DMS153 (cell line): ENCODE measurements around the gene RPA1.

Experiments used
- DNase-seq: peaks from one replicate; lab custom pipeline; 2025; lab: John Stamatoyannopoulos, UW

RPA1 gene

GRCh38 chr17:1942666-1943435 is 113.0 kb downstream of the RPA1 start:
- no peak for DNase-seq

- no peak for DNase-seq
Observed at GRCh38 chr17:1943436-1943831, 113.6 kb downstream of the RPA1 start.

GRCh38 chr17:1945621-1946020 is 115.8 kb downstream of the RPA1 start:
- no peak for DNase-seq

GRCh38 chr17:1946021-1946932 is 116.5 kb downstream of the RPA1 start:
- no peak for DNase-seq

GRCh38 chr17:1947229-1947742 is 117.5 kb downstream of the RPA1 start:
- DNase-seq, result no peak

GRCh38 chr17:1947743-1948516 is 118.1 kb downstream of the RPA1 start:
- no peak for DNase-seq

GRCh38 chr17:1948517-1948825 is 118.7 kb downstream of the RPA1 start:
- DNase-seq, result no peak
